Fibroblast of skin of right biceps (primary cell): ENCODE measurements around the gene CBR4.
"Not testable (repeated sequence)": the region's sequence is repeated elsewhere in the genome, so short reads cannot be mapped to it uniquely, and the experiment has no call there.

ENCODE experiments used
- DNase-seq: peaks from one replicate; pipeline ENCODE4 v3.0.0-alpha.2; 2013

CBR4 gene

DNA sequence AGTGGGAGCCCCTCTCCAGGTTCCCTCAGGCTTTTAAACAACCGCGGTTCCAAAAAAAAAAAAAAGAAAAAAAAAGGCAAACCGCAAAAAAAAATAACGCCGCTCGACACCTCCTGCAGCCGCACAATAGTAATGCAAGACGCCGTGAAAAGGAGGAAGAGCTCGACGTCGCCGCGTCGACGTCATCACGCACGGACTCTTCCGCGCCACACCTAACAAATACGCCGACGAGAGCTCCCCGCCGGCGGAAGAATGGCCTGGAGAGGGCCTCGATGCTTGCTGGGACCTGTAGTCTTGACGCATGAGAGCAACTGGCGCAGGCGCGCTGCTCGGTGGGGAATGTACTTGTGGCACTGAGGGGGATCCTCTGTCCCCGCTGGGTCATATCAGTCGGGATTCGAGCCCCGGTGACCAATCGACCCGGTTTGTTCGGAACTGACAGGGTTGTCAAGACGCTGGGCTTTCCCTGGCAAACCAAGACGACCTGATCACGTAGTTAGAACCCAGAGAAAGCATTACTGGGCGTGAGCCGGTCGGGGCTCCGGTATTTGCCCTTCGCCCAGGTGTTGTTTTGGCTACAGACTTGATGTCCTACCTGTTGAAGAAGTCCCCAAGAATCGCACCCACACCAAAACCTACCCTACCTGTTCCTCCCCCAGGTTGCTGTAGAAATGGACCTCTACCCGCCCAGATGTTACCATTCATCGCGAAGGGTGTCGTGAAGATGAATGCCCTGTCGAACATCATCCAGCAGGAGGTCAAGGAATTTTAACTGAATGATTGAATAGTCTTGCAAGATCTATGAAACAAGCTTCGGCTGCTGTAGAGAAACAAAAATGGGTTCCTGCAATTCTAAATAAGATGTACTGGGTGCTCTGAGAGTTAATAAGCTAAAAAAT, at the start of gene CBR4:
CBR4 (minus strand) TSS at position 131 of the 899 bp plus-strand sequence. CDS start 166 bp downstream, outside the sequence.
- peak; percentile 99 for DNase-seq

DNA sequence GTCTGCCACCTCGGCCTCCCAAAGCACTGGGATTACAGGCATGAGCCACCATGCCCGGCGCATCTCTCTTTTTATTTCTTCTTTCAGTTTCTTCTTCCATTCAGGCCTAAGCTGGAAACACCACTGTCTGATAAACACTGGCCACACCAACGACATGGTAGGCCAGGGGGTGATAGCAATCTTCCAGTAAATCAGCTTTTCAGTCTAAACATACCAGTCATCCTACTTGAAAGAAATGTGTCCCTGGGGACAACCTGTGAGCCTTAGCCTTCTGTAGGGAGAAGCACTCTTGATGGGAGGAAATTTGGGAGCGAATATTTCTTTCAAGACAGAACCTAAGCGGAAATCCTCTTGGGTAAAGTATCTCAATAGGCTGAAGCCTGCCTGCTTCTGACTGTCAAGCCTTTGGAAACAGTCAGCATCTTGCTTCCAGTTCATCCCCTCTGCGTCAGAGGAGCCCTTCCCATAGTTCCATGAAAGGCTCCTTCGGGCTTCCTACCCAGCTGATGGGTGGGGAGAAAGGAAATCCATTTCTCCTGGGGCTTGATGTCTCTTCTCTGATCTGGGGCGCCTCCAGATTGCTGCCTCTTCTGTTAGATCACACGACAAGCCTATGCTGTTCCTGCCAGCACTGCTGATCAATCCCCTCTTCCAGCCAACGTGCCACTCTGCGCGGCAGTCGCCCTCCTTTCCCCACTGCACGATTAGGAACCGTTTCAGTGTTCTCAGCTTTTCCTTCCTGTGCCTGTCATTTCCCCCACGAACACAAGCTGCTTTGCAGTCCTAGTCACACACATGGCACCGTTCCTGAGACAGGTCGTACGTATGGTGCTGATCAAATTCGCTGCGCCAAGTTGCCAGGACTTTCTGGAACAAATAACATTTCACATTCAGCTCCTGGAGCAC, 49.5 kb upstream of the CBR4 start:
- peak; percentile 62 for DNase-seq

DNA sequence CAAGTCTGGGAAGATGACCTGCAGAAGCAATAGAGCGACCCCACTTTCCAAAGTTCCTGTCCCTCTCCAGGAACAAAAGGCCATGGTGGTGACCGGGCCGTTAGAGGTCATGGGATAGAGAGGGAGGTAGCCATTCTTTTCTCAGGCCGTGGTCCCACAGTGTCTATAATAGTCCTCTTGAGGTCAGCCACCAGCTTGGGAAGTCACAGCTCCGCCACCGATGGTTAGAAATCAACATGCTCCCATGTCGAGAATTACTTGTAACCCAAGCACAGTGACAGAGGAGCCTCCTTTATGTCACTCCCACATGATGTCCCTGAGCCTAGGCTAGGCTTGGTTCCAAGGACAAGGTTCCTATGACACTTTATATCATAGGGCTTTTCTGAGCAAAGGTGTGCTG, 48.3 kb upstream of the CBR4 start:
- DNase-seq, result no peak

DNA sequence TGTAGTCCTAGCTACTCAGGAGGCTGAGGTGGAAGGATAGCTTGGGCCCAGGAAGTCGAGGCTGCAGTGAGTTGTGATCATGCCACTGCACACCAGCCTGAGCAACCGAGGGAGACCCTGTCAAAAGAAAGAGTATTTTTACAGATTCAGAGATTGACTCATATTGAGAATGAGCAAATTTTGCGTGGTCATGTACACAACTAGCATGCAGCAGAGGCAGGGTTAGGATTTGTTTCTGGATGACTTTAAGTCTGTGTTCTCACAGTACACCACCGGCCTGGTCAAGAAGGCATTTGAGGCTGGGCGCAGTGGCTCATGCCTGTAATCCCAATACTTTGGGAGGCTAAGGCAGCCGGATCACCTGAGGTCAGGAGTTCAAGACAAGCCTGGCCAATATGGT, 44.8 kb upstream of the CBR4 start:
- DNase-seq, result no peak

DNA sequence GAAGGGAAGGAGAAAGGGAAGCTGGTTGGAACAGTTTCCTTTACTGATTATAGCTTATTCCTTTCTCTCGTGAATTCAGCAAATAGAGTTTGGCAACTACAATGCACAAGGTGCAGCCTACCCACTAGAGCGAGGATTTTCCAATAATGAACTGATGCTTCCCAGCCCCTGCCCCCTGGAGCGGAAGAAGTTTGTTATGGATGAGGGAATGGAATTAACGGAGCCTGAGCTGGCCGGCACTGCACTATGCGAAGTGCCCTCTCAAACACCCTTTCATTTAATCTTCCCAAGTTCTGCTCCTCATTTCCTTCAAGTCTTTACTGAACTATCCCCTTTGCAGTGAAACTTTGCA, 42.5 kb upstream of the CBR4 start:
- no peak for DNase-seq

DNA sequence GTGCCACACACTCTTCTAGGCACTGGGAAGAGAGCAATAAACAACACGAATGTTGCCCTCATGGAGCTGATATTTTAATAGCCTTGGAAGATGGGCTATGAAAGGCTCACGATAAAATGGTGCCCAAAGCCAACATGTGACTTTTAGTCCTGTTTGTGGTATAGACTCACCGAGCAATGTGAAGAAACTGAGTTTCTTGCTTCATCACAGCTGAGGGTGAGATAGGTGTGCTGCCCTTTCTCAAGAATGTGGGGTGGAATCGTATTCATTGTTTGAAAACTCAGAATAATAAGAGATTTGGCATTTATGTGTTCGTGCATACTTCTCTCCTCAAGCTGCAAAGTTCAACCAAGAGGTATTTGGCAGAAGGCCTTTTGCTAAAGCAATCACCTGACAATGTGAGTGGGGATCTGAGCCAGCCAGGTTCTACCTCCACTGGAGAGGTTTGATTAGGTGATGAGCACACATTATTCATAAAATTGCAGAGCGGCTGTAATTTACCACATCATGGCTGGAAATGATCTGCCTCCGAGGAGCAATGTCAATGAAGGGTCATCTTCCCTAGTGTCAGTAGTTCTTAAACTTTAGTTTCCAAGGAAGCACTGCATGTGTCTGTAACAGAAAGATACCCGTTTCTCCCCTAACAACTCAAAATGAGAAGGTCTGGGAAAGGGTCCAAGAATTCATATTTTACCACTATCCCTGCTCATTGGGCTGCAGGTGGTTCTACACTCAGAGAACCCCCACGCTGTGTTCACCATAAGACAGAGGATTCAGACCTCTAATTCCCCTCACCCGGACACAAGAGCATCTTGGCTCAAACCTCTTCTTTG, 41.9 kb upstream of the CBR4 start:
- peak; percentile 61 for DNase-seq

DNA sequence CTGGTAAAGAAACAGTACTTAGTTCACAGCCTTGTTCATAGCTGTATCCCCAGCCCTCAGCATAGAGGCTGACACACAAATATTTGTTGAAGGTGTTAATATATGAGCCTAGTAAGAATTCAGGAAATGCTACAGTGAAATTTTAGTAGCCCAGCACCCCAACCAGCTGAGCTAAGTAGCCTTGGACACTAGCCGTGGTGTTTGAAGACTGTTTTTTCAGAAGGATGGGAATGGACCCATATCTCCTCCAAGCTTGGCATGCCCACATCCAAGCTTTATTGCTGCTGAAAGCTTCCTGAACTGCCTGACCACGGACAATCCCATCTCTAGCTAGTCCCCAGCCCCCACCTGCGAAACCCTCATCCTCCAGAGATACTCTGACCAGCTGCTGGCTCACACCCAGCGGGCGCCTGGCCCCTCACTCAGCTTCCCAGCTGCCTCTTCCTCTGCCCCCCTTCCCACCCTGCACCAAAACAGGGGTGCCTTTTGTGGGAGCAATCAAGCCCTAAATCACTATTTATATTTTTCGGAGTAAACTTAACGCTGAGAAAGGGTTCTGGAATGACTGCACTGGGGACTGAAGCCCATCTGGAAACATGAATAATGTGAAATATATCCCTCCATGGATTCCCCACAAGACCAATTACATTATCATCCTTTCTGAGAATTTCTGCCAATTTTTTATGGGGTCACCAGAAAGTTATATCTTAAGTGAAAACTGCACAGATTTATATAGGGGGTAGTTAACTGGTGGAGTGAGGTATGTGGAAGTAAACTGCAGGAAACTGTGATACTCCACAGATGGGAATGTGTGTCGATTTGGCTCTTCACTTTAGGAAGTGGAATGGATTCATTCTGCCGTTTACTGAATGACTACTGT, 41.1 kb upstream of the CBR4 start:
- DNase-seq, result peak; percentile 76

DNA sequence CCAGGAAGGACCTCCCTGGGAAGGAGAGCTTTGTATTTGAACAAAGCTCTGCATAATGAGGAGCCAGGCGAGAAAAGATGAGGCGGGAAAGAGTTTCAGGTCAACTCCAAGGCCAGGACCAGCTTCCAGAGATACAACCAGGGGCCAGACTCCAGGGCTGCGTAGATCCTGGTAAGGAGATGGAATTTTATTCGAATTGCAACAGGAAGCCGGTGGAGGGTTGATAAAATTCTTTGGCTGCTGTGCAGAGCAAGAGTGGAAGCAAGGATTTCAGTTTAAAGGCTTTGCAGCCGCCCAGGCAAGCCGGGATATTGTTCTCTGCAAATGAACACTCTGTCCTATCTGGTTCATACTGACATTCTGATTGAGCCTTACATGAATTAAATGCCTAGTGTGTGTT, 40.2 kb upstream of the CBR4 start:
- DNase-seq, result no peak

DNA sequence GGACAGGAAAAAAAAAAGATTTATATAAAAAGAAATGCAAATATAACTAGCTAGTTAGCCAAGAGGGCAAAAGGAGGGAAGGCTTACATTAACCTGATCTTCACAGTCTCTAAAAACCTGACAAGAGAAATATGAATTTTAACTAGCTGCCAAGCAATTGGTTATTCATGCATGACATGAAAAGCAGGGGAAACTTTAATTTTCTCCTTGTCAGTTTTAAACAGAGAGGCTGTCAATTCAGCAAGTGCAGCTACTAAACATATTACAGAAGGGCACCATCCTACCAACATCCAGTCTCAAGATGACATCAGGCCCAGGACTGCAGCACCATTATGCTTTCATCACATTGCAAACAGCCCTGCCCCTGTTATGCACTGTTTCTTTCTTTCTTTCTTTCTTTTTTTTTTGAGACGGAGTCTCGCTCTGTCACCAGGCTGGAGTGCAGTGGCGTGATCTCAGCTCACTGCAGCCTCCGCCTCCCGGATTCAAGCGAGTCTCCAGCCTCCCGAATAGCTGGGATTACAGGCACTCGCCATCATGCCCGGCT, 38.9 kb upstream of the CBR4 start:
- DNase-seq, result no peak

DNA sequence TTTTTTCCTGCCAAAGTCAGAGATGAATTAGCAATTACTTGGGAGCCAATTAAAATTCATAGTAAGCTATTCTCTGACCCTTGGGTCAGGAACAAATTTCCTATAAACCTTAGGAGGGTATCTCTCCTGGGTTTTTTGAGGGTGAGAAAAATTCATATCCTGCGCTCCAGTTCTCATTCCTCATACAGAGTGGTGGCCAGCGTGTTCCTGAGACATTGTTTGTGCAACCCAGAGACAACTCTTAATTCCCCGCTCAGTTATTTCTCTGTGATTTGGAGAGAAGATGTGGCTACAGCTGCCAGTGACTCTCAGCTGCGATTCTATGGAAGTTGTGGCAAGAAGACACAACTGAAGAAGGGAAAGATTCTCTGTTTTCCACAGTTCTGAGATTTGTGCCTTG, 37.9 kb upstream of the CBR4 start:
- DNase-seq, result no peak

DNA sequence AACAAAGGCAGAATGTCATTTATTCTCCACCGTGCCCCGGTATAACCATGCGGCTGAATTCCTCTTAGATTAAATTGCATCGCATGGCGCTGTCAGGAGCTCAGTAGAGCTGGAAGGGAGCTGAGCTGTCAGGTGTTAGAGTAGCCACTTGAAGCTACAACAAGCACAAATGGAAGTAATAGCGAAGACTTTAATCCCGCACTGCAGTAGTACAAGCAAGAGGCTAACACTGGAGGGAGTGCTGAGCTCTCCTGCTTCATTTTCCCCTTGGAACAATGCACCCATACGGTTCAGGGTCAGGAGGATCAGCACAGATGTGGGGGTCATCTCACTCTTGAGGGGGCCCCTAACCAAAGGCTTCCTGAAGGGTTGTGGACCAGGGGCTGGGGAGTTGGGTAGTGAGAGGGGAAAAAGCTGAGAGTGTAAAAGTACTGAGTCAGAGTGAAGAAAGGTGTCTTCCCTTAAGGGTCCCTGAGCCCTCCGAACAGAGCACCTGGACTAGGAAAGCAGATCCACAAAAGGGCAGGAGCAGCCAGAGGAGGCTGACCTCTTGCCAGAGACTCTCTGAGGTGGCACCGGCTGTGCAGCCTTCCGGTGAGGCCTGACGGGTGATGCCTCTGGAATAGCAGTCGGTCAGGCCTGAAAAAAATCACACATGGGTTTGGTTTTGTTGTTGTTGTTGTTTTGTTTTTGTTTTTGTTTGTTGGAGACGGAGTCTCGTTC, 36.0 kb upstream of the CBR4 start:
- no peak for DNase-seq

DNA sequence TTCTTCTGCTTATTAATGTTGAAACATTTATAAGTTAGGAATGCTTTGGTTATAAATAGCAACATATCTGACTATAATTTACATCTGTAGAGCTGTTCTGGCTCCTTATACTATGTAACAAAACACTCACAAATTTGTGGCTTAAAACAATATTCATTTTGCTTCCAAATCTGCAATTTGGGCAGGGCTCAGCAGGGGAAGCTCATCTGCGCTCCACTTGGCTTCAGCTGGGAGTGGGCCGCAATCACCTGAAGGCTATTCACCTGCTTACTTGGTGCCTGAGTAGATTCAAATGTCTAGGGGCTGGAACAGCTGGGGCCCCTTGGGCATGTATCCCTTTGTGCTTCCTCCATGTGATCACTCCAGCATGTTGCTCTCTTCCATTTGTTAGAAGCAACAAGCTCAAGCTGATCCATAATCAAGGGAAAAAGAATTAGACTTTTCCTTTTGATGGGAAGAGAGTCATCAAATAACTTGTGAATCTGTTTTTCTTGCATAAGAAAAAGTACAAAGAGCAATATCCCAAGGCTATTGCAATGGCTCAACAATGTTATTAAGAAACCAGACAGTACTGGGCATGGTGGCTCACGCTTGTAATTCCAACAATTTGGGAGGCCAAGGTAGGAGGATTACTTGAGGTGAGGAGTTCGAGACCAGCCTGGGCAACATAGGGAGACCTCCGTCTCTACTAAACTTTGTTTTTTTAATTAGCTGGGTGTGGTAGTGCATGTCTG, 34.8 kb upstream of the CBR4 start:
- no peak for DNase-seq

DNA sequence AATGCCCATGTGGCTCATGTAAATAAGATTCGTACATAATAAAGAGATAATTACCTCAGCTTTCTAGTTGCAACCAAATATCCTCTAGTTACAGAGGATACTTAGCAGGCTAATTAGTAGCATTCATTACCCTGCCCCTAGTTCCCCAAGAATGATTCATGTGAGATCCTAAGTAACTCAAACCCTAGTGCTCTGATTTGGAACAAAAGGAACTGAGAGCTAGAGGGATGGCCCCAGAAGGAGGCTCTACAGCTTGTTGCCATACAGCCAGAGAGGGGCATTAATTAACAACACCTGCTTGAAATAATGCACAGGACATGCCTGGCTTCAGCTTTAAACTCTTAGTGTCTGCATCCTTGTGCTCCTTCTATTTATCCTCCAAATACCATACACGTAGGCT, 32.6 kb upstream of the CBR4 start:
- DNase-seq, result no peak

DNA sequence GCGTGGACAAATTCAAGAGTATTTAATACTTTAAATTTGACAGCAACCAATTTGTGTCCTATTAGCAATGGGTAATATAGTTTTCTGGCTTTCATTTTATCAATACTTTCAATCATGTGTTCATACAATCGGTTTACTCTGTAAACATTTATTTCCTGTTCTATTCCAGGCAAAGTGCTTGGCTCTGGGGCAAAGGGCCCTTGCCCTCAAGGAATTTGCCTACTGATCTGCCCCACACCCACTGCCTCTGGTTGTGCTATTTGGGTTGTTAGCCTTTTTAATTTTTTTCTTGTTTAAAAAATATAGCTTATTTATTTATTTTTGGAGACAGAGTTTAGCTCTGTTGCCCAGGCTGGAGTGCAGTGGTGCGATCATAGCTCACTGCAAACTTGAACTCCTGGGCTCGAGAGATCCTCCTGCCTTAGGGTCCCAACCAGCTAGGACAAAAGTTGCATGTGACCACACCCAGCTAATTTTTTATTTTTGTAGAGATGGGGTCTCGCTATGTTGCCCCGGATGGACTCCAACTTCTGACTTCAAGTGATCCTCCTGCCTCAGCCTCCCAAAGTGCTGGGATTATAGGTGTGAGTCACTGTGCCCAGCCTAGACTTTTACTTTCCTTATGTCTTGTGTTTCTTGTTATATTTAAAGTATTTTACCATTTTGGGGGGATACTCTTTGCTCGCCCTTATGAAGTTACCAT, 30.7 kb upstream of the CBR4 start:
- DNase-seq, result no peak

DNA sequence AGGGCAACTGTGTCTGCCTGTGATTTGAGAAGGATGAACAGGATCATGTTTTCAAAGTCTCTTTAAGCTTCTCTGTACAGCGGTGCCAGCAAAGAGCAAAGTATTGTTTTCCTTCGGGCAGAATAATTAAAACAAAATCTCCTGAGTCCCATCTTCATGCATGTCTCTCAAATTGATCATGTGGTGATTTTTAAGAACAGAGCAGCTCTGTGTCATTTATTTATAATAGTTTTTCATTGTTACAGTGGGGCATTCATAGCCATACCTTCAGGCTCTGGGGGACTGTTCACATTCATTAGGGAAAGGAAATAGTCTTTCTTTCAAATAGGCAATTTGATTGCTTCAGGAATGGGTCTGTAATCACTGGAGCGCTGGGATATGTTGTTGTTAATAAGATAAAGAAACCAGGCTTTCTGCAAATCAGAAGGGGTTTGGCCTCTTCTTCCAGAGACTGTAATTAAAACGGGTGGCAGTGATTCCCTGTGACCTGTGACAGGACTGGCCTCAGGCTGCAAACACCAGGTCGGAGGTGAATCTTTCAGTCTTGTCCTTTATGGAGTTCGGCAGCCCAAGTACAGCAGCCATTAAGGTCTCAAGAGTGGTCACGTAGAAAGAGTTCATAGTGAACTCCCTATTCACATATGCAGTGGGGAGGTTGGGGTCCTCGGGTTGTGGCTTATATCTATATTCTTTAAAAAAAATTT, 29.3 kb upstream of the CBR4 start:
- no peak for DNase-seq

DNA sequence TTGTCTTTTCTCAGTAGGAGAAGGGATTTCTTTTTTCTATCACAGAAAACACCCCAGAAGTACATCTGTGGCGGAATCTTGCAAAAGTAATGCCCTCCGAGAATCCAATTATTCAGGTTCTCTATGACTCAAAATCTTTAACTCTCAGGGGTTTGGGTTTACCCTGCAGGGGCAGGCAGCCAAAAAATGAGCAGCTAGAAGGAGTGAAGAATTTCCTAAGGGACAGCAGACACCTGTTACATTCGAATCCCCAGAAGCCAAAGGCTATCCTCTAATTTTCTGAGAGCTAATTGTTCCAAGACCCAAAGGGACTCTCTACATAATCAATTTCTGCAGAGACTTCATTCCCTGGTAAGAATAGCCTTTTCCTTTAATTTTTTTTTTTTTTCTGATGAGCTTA, 27.5 kb upstream of the CBR4 start:
- no peak for DNase-seq

DNA sequence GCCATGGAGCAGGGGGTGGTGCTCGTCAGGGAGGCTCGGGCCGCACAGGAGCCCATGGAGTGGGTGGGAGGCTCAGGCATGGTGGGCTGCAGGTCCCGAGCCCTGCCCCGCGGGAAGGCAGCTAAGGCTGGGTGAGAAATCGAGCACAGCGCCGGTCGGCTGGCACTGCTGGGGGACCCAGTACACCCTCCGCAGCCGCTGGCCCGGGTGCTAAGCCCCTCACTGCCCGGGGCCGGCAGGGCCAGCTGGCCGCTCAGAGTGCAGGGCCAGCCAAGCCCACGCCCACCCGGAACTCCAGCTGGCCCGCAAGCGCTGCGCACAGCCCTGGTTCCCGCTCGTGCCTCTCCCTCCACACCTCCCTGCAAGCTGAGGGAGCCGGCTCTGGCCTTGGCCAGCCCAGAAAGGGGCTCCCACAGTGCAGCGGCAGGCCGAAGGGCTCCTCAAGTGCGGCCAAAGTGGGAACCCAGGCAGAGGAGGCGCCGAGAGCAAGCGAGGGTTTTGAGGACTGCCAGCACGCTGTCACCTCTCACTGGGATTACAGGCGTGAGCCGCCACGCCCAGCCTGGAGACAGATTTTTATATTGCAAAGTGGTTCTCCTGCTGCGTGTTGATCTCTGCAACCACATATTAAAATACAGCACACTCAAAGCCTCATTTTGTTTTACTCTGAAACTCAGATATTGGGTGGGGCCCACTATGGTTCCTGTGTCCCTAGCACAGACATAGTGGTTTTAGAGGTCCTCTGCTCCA, 26.0 kb upstream of the CBR4 start:
- not testable (repeated sequence) for DNase-seq

DNA sequence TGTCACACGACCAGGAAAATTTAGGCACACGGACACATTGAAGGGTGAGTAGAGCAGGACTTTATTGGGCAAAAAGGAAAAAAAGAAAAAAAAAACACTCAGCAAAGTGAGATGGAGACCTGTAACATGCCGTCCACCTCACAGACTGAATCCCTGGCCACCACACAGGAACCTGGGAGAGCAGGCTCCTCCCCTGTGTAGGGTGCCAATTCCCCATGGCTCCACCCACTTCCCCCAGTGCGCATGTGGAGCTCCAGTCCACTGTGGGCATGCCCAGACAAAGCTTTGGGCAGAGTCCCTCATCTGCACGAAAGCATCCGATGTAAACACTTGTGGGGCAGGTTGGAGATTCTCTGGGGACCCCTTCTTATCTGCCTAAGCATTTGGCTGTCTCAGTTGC, 23.6 kb upstream of the CBR4 start:
- DNase-seq, result no peak
